SK-N-MC (cell line): ENCODE measurements around the gene PPP4R2.

Experiments
- EZH2 ChIP-seq: fragments of 200-600 bp; sonication (generic); IDR thresholded peaks from one replicate; pipeline ENCODE4 v1.6.1; 2017; ENCODE audit warnings: antibody characterized with exemption
- POLR2AphosphoS5 ChIP-seq: IDR thresholded peaks from 2 replicates; pipeline ENCODE4 v1.6.1; 2012; ENCODE audit warnings: mild to moderate bottlenecking, low read depth, low read length, borderline replicate concordance

- TF ChIP-seq POLR2AphosphoS5 (no peak), EZH2 (no peak)
Observed at GRCh38 chr3:73094951-73095350, 98.3 kb downstream of the PPP4R2 start.
